ENCODE measurements around the gene LRP1. TPM values are rescaled to one million over a fixed set of nuclear protein-coding genes. Genes with fewer than 3 reads are reported as not detected.

The LRP1 gene
- total RNA-seq, 1 donor from 2014 or later, result 369 TPM

DNA sequence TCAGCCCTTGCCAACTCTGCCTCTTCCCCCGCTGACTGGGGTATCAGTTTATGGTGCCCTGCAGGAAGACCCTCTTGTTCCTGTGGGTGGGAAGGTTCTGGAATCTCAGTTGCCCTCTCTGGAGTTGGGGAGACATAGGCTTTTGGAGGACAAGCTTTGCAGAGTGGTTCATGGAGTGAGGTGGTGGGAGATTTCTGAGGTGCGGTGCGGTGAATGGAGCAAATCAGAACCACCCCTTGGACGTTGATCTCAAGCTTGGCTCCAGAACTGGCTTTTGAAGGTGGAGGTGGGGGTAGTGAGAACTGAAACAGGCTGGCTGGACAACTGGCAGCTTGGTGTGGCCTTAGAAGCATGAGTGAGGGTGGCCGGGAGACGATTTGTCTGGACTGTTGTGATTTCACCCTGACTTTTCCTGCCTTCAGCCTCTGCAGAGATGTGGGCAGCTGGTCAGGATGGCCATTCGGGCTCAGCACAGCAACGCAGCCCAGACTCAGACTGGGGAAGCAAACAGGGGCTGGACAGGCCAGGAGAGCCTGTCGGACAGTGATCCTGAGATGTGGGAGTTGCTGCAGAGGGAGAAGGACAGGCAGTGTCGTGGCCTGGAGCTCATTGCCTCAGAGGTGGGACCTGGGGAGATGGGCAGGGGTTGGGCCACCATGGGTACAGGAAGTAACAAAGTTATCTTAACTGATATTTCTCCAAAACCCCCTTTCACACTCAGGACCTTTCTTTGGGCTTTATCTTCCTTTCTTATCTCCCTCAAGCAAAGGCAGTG, 102.3 kb downstream of the LRP1 start:
- peaks cover 37% of the 10 kb centered on the region for H3K36me3 Mint-ChIP-seq (ENCODE audit: low read depth, unreplicated experiment)
- Histone ChIP-seq H3K4me2 (ENCODE audit: low read length) (peak overlapping the region; percentile 100), H3K79me2 (ENCODE audit: insufficient read depth, low read length) (peaks cover 38% of the 10 kb centered on the region), H3K36me3 (ENCODE audit: insufficient read depth, low read length) (peaks cover 23% of the 10 kb centered on the region), H3K4me3 (ENCODE audit: insufficient read depth, low read depth, low read length) (peak overlapping the region; percentile 96), H3K27ac (ENCODE audit: low read depth, low read length) (peak overlapping the region; percentile 97), H3K27me3 (ENCODE audit: insufficient read depth, low read length) (peaks cover 15% of the 10 kb centered on the region), H3K9ac (ENCODE audit: low read length) (peak overlapping the region; percentile 99), H4K20me1 (ENCODE audit: insufficient read depth, low read length) (peaks cover 50% of the 10 kb centered on the region), H3K4me1 (ENCODE audit: insufficient read depth, low read length) (peaks cover 32% of the 10 kb centered on the region), H2AFZ (ENCODE audit: low read depth, low read length) (no peak overlapping the region), H3K9me3 (ENCODE audit: insufficient read depth, low read depth, low read length) (no peaks in the 10 kb centered on the region)
- DNase-seq (ENCODE audit: low read depth) (no peak), FAIRE-seq (no peak)
- peak overlapping the region; percentile 96 for H3K27ac Mint-ChIP-seq (ENCODE audit: unreplicated experiment)
- H3K4me3 Mint-ChIP-seq (ENCODE audit: unreplicated experiment), result peak overlapping the region; percentile 91
- H3K9me3 Mint-ChIP-seq (ENCODE audit: unreplicated experiment), result no peaks in the 10 kb centered on the region
- H3K4me1 Mint-ChIP-seq (ENCODE audit: low read depth, unreplicated experiment), result peaks cover 49% of the 10 kb centered on the region
- H3K27me3 Mint-ChIP-seq (ENCODE audit: low read depth, unreplicated experiment), result peaks cover 19% of the 10 kb centered on the region
- TF ChIP-seq EZH2 (IDR thresholded peaks at IDR 0.05; ENCODE audit: insufficient read depth, low read length), result no peak
- TF ChIP-seq, protein P1, sequence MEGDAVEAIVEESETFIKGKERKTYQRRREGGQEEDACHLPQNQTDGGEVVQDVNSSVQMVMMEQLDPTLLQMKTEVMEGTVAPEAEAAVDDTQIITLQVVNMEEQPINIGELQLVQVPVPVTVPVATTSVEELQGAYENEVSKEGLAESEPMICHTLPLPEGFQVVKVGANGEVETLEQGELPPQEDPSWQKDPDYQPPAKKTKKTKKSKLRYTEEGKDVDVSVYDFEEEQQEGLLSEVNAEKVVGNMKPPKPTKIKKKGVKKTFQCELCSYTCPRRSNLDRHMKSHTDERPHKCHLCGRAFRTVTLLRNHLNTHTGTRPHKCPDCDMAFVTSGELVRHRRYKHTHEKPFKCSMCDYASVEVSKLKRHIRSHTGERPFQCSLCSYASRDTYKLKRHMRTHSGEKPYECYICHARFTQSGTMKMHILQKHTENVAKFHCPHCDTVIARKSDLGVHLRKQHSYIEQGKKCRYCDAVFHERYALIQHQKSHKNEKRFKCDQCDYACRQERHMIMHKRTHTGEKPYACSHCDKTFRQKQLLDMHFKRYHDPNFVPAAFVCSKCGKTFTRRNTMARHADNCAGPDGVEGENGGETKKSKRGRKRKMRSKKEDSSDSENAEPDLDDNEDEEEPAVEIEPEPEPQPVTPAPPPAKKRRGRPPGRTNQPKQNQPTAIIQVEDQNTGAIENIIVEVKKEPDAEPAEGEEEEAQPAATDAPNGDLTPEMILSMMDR (IDR thresholded peaks at IDR 0.05; ENCODE audit: insufficient read depth, low read depth, low read length), result no peak

DNA sequence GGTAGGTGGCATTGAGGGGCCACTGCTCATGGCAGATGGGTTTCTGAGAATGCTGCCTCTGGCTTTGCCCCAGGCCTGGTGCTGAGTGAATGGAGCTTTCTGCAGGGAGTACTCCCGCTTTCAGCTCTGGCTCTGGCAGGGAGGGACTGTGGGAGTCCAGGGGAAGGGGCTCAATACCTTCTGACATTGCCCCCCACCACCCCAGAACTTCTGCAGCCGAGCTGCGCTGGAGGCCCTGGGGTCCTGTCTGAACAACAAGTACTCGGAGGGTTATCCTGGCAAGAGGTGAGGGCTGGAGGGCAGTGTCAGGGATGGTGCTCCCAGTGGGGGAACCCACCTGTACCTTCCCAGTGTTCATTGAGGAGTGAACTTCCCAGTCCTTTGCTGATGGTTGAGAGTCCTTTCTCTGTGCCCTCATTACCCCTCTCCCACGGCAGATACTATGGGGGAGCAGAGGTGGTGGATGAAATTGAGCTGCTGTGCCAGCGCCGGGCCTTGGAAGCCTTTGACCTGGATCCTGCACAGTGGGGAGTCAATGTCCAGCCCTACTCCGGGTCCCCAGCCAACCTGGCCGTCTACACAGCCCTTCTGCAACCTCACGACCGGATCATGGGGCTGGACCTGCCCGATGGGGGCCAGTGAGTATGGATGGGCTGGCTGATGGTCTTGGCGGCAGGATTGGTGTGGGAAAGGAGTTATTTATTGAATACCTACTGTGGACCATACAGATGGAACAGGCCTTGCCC, 103.2 kb downstream of the LRP1 start:
- Histone ChIP-seq H4K20me1 (ENCODE audit: insufficient read depth, low read length) (peaks cover 56% of the 10 kb centered on the region), H3K79me2 (ENCODE audit: insufficient read depth, low read length) (peaks cover 38% of the 10 kb centered on the region), H3K27me3 (ENCODE audit: insufficient read depth, low read length) (peaks cover 13% of the 10 kb centered on the region), H3K9ac (ENCODE audit: low read length) (peak overlapping the region; percentile 99), H3K36me3 (ENCODE audit: insufficient read depth, low read length) (peaks cover 23% of the 10 kb centered on the region), H3K4me3 (ENCODE audit: insufficient read depth, low read depth, low read length) (peak overlapping the region; percentile 96), H3K27ac (ENCODE audit: low read depth, low read length) (no peak overlapping the region), H3K9me3 (ENCODE audit: insufficient read depth, low read depth, low read length) (no peaks in the 10 kb centered on the region), H3K4me1 (ENCODE audit: insufficient read depth, low read length) (peaks cover 31% of the 10 kb centered on the region), H2AFZ (ENCODE audit: low read depth, low read length) (no peak overlapping the region), H3K4me2 (ENCODE audit: low read length) (peak overlapping the region; percentile 100)
- Mint-ChIP-seq H3K27me3 (ENCODE audit: low read depth, unreplicated experiment) (peaks cover 12% of the 10 kb centered on the region), H3K27ac (ENCODE audit: unreplicated experiment) (peak overlapping the region; percentile 96), H3K4me1 (ENCODE audit: low read depth, unreplicated experiment) (peaks cover 48% of the 10 kb centered on the region), H3K9me3 (ENCODE audit: unreplicated experiment) (no peaks in the 10 kb centered on the region), H3K36me3 (ENCODE audit: low read depth, unreplicated experiment) (peaks cover 37% of the 10 kb centered on the region), H3K4me3 (ENCODE audit: unreplicated experiment) (peak overlapping the region; percentile 91)
- no peak for FAIRE-seq
- no peak for TF ChIP-seq EZH2 (IDR thresholded peaks at IDR 0.05; ENCODE audit: insufficient read depth, low read length)
- TF ChIP-seq, protein P1 (IDR thresholded peaks at IDR 0.05; ENCODE audit: insufficient read depth, low read depth, low read length), result no peak
- DNase-seq (ENCODE audit: low read depth), result no peak

Measured in astrocyte (in vitro differentiated cells and primary cell).